ENCODE results near the gene GPR18. TPM values are rescaled to one million over a fixed set of nuclear protein-coding genes. Genes with fewer than 3 reads are reported as not detected.

The GPR18 gene
- total and polyA plus RNA-seq, 2 of the 4 experiments (the other 2 are of a cell fraction): not detected

- BruUV-seq (replicated peaks): no TSS peak
- CTCF ChIA-PET: interaction anchor here (2.5 kb wide), 1 partner anchor 87 kb away, joined by 7 read pairs; no protein-coding TSS in a partner anchor
- TF ChIP-seq RCOR1 (IDR thresholded peaks at IDR 0.05; ENCODE audit: insufficient replicate concordance, low read length) (no peak), MXI1 (IDR thresholded peaks at IDR 0.05; ENCODE audit: borderline replicate concordance, low read depth, low read length) (no peak), NFE2L2 (IDR thresholded peaks at IDR 0.05; ENCODE audit: low read depth, low read length) (no peak)
- TF ChIP-seq, protein P1, sequence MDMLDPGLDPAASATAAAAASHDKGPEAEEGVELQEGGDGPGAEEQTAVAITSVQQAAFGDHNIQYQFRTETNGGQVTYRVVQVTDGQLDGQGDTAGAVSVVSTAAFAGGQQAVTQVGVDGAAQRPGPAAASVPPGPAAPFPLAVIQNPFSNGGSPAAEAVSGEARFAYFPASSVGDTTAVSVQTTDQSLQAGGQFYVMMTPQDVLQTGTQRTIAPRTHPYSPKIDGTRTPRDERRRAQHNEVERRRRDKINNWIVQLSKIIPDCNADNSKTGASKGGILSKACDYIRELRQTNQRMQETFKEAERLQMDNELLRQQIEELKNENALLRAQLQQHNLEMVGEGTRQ (IDR thresholded peaks at IDR 0.05; ENCODE audit: low read depth, low read length): no peak
Measured at GRCh38 chr13:99263126-99263785, 5.1 kb upstream of the GPR18 start.

More at GRCh38 chr13:99263126-99263785, 5.1 kb upstream of the GPR18 start:
- H4K8ac ChIP-seq (ENCODE audit: low read depth in 2 of 2, low read length in 2 of 2): no peak overlapping the region
- H3K9ac ChIP-seq (ENCODE audit: low read depth, low read length): no peak overlapping the region
- no peak overlapping the region for H3K56ac ChIP-seq (ENCODE audit: extremely low read depth, insufficient read depth, low read length)
- H4K91ac ChIP-seq (ENCODE audit: insufficient read depth, low read depth, low read length): no peak overlapping the region
- no peak overlapping the region for H3K4me3 ChIP-seq (ENCODE audit: insufficient read depth, low read depth, low read length)
- H2AK9ac ChIP-seq (replicated peaks; ENCODE audit: low read depth, low read length, poor library complexity): no peak overlapping the region
- no peak overlapping the region for H3K23ac ChIP-seq (ENCODE audit: low read depth, low read length)
- POLR2A ChIA-PET (ENCODE audit: unreplicated experiment): no interaction called here
- no peak overlapping the region for H2AFZ ChIP-seq (replicated peaks; ENCODE audit: low read length, poor library complexity)
- no peaks in the 10 kb centered on the region for H3K9me3 ChIP-seq (ENCODE audit: control insufficient read depth, insufficient read depth, low read length)
- H3K9me1 ChIP-seq (ENCODE audit: insufficient read depth, low read length): peaks cover 3% of the 10 kb centered on the region; the same call in 1 of the 2 replicates
- no peaks in the 10 kb centered on the region; the same call in 1 of the 2 replicates for H4K20me1 ChIP-seq (ENCODE audit: insufficient read depth, low read length)
- H3K4me1 ChIP-seq (ENCODE audit: control insufficient read depth, insufficient read depth, low read length): peaks cover under 1% of the 10 kb centered on the region; the same call in 1 of the 2 replicates
- ATAC-seq (ENCODE audit: low read depth) (no peak), DNase-seq (no peak)
- no CpG with 5 or more reads among the region's 7 CpGs for WGBS, 2 experiments (ENCODE audit: extremely low coverage in 2 of 2, insufficient read length in 1 of 2)
- no peak overlapping the region for H3K4ac ChIP-seq (ENCODE audit: low read depth, low read length)
- dilution Hi-C loops (cut with HindIII; ENCODE audit: low sequenced_read_pairs, unreplicated experiment) (no loop called here), in situ Hi-C loops (cut with MboI; ENCODE audit: low sequenced_read_pairs) (loop anchor here (5.0 kb wide), 1 partner anchor 86 kb away; no protein-coding TSS in a partner anchor), intact Hi-C loops (cut with micrococcal nuclease) (loop anchor here (10.0 kb wide), 2 partner anchors 178 to 418 kb away; no protein-coding TSS in a partner anchor)
- H3K27me3 ChIP-seq (ENCODE audit: control insufficient read depth, insufficient read depth, low read length): no peaks in the 10 kb centered on the region
- H3K14ac ChIP-seq (replicated peaks; ENCODE audit: low read depth, low read length): no peak overlapping the region
- no peak overlapping the region for H2AK5ac ChIP-seq (ENCODE audit: low read depth, low read length)
- H2BK5ac ChIP-seq (ENCODE audit: low read depth, low read length, poor library complexity, severe bottlenecking): no peak overlapping the region
- H3K79me1 ChIP-seq (ENCODE audit: low read depth in 1 of 2, low read length in 2 of 2): peaks cover 0 to 3% of the 10 kb centered on the region in 2 experiments; a peak in 2 of 4 replicates
- H2BK20ac ChIP-seq (ENCODE audit: low read depth, low read length): no peak overlapping the region
- no peak overlapping the region for H4K5ac ChIP-seq (ENCODE audit: low read depth, low read length)
- H3K27ac ChIP-seq (ENCODE audit: insufficient read depth, low read length): no peak overlapping the region
- H3K36me3 ChIP-seq (ENCODE audit: control insufficient read depth, insufficient read depth, low read length): peaks cover 8% of the 10 kb centered on the region
- no peak overlapping the region for H3K18ac ChIP-seq (ENCODE audit: low read depth, low read length)
- no peak overlapping the region for H2BK120ac ChIP-seq (ENCODE audit: low read depth, low read length)
- no peak overlapping the region for H3K4me2 ChIP-seq (ENCODE audit: low read depth, low read length)
- H2BK15ac ChIP-seq (ENCODE audit: low read depth, low read length): no peak overlapping the region

All from IMR-90 (cell line).